Suprapubic skin (tissue), 4 donors: ENCODE measurements around the gene SLC25A23. TPM values are rescaled to one million over a fixed set of nuclear protein-coding genes. Genes with fewer than 3 reads are reported as not detected.

Experiments used
- DNase-seq, 2 donors: peaks; one replicate each; pipeline ENCODE4 v3.0.0-alpha.2; 2019; ENCODE audit warnings: low spot score in 2 of 2
- H3K27ac ChIP-seq: fragments of 200-600 bp; sonication (generic); one replicate; pipeline ENCODE4 v1.5.1; 2019
- H3K27me3 ChIP-seq: fragments of 200-600 bp; sonication (generic); one replicate; pipeline ENCODE4 v1.5.1; 2019
- H3K36me3 ChIP-seq: fragments of 200-600 bp; sonication (generic); one replicate; pipeline ENCODE4 v1.5.1; 2019
- H3K4me1 ChIP-seq: fragments of 200-600 bp; sonication (generic); one replicate; pipeline ENCODE4 v1.5.1; 2019
- H3K4me3 ChIP-seq: fragments of 200-600 bp; sonication (generic); one replicate; pipeline ENCODE4 v1.5.1; 2019; ENCODE audit warnings: mild to moderate bottlenecking
- H3K9me3 ChIP-seq: fragments of 200-600 bp; sonication (generic); one replicate; pipeline ENCODE4 v1.5.1; 2019
- CTCF ChIP-seq, 2 donors: fragments of 200-600 bp in 1 of 2; fragments of 450-650 bp in 1 of 2; sonication (generic) in 1 of 2; IDR thresholded peaks; one replicate each; pipeline ENCODE4 v1.5.1; 2016 to 2019; ENCODE audit warnings: antibody characterized with exemption in 2 of 2, mild to moderate bottlenecking in 1 of 2, moderate library complexity in 1 of 2
- EP300 ChIP-seq: sonication (generic); formaldehyde crosslinking; IDR thresholded peaks from one replicate; pipeline ENCODE4 v1.6.1; 2017; ENCODE audit warnings: antibody characterized with exemption
- POLR2A ChIP-seq, 2 donors: fragments of 450-650 bp; IDR thresholded peaks; one replicate each; pipeline ENCODE4 v1.6.1; 2017; ENCODE audit warnings: antibody characterized with exemption in 2 of 2, mild to moderate bottlenecking in 2 of 2, moderate library complexity in 2 of 2
- POLR2AphosphoS5 ChIP-seq, 3 donors: sonication (generic); formaldehyde crosslinking; IDR thresholded peaks; one replicate each; pipeline ENCODE4 v1.6.1; 2017; ENCODE audit warnings: antibody characterized with exemption in 3 of 3
- WGBS: methylation state at CpG from one replicate; pipeline ENCODE4 v1.1.5; 2018; 5-methylcytosine and 5-hydroxymethylcytosine counted together
- total RNA-seq, 4 donors: library from RNA; depleted of rRNA; stranded (reverse); fragments of >200 nt; gene quantifications; one replicate each; pipeline ENCODE4 v1.1.0, GENCODE V29; 2016

The SLC25A23 gene
- total RNA-seq, 4 donors from 2014 or later, result 39.5 to 76.3 (median 61.6) TPM

DNA sequence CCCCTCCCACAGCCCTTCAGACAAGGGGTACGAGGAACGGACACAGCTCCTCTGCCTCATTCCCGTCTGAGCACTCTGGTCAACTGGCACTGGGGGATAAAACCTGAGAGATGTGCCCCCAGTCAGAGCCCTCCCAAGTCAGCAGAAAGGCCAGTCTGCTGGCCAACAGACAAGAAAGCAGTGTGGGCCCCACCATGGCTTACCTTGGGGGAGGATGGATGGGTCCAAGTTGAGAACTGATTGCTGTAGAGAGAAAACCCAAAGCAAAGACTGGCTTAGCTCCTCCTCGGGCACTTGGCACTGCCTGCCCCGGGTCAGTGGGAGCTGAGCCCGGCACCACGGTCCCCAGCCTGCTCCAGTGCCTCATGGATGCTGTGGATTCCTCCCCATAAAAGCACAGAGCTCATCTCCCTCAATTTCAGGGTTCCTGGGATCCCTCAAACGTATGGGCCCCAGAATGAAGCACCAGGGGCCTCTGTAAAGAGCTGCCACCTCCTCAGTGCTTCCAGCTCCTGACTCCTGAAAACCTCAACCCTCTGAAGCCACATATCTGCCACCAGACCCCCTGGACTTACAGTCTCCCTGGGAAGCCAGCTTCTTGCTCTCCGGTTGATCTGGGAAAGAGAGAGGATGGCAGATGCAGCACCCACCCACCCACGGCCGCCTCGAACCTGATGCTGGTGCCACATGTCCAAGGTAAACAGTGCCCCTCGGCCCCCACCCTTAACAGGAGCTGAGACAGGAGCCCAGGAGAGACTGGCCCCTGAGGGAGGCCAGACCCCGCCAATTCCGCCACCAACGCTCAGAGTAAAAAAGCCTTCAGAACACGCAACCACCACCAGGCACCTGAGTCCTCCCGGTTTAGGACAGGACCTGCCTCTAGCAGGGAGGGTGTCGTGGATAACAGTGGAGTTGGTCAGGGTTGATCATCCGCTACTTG, 38.2 kb downstream of the SLC25A23 start:
- H3K4me1 ChIP-seq, result peaks cover 35% of the 10 kb centered on the region
- no peak for TF ChIP-seq CTCF (IDR thresholded peaks at IDR 0.05)
- no peak for TF ChIP-seq POLR2AphosphoS5 (IDR thresholded peaks at IDR 0.05)
- TF ChIP-seq EP300, result no peak
- TF ChIP-seq POLR2A (IDR thresholded peaks at IDR 0.05), result no peak
- H3K4me3 ChIP-seq, result no peak overlapping the region
- WGBS, result 71% methylated on average over 5 of the region's 20 CpGs
- no peaks in the 10 kb centered on the region for H3K27me3 ChIP-seq
- H3K27ac ChIP-seq, result no peak overlapping the region
- no peaks in the 10 kb centered on the region for H3K9me3 ChIP-seq
- no peak for DNase-seq
- H3K36me3 ChIP-seq, result peaks cover 58% of the 10 kb centered on the region

GRCh38 chr19:6418562-6418932, 41.0 kb downstream of the SLC25A23 start:
- WGBS, result 94% methylated on average over 19 of the region's 19 CpGs
- H3K27ac ChIP-seq, result no peak overlapping the region
- TF ChIP-seq POLR2AphosphoS5 (IDR thresholded peaks at IDR 0.05) (no peak), POLR2A (IDR thresholded peaks at IDR 0.05) (no peak), CTCF (IDR thresholded peaks at IDR 0.05) (no peak), EP300 (no peak)
- H3K4me3 ChIP-seq, result no peak overlapping the region
- H3K36me3 ChIP-seq, result peaks cover 82% of the 10 kb centered on the region
- no peaks in the 10 kb centered on the region for H3K9me3 ChIP-seq
- no peaks in the 10 kb centered on the region for H3K27me3 ChIP-seq
- no peak for DNase-seq
- peaks cover 26% of the 10 kb centered on the region for H3K4me1 ChIP-seq

- no peak for TF ChIP-seq POLR2AphosphoS5 (IDR thresholded peaks at IDR 0.05)
- no peak for TF ChIP-seq POLR2A (IDR thresholded peaks at IDR 0.05)
- no peak for TF ChIP-seq CTCF (IDR thresholded peaks at IDR 0.05)
- no peak for TF ChIP-seq EP300
- WGBS, result 90% methylated on average over 14 of the region's 33 CpGs
- Histone ChIP-seq H3K4me1 (peaks cover 25% of the 10 kb centered on the region), H3K27me3 (no peaks in the 10 kb centered on the region), H3K27ac (no peak overlapping the region), H3K4me3 (no peak overlapping the region), H3K36me3 (peaks cover 82% of the 10 kb centered on the region), H3K9me3 (no peaks in the 10 kb centered on the region)
- DNase-seq, result no peak
Observed at GRCh38 chr19:6417713-6418561, 41.7 kb downstream of the SLC25A23 start.

- Histone ChIP-seq H3K4me1 (peaks cover 15% of the 10 kb centered on the region), H3K27me3 (no peaks in the 10 kb centered on the region), H3K27ac (no peak overlapping the region), H3K9me3 (no peaks in the 10 kb centered on the region), H3K4me3 (no peak overlapping the region), H3K36me3 (peaks cover 79% of the 10 kb centered on the region)
- 91% methylated on average over 19 of the region's 29 CpGs for WGBS
- TF ChIP-seq CTCF (IDR thresholded peaks at IDR 0.05), result no peak
- no peak for TF ChIP-seq POLR2A (IDR thresholded peaks at IDR 0.05)
- no peak for TF ChIP-seq POLR2AphosphoS5 (IDR thresholded peaks at IDR 0.05)
- TF ChIP-seq EP300, result no peak
- no peak for DNase-seq
Observed at GRCh38 chr19:6416658-6417405, 42.8 kb downstream of the SLC25A23 start.
